ENCODE measurements around the gene MRPL20.
"Not testable (repeated sequence)": the region's sequence is repeated elsewhere in the genome, so short reads cannot be mapped to it uniquely, and the experiment has no call there.

The MRPL20 gene

GRCh38 chr1:1403653-1404052 lies 3.4 kb downstream of the MRPL20 start:
- no peak for ATAC-seq

DNA sequence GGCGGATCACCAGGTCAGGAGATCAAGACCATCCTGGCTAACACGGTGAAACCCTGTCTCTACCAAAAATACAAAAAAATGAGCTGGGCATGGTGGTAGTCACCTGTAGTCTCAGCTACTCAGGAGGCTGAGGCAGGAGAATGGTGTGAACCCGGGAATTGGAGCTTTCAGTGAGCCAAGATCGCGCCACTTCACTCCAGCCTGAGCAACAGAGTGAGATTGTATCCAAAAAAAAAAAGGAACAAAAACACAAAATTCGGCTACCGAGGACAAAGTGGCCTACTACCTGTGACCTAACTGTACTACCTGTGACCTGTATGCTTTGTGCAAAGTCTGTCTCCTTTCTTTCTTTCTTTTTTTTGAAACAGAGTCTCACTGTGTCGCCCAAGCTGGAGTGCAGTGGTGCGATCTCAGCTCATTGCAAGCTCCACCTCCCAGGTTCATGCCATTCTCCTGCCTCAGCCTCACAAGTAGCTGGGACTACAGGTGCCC lies 4.1 kb downstream of the MRPL20 start:
- ATAC-seq: not testable (repeated sequence)

GRCh38 chr1:1402072-1402900 lies 4.8 kb downstream of the MRPL20 start:
- ATAC-seq: no peak

GRCh38 chr1:1401457-1402010 lies 5.6 kb downstream of the MRPL20 start:
- ATAC-seq: no peak

GRCh38 chr1:1400576-1401456 lies 6.3 kb downstream of the MRPL20 start:
- ATAC-seq: no peak

DNA sequence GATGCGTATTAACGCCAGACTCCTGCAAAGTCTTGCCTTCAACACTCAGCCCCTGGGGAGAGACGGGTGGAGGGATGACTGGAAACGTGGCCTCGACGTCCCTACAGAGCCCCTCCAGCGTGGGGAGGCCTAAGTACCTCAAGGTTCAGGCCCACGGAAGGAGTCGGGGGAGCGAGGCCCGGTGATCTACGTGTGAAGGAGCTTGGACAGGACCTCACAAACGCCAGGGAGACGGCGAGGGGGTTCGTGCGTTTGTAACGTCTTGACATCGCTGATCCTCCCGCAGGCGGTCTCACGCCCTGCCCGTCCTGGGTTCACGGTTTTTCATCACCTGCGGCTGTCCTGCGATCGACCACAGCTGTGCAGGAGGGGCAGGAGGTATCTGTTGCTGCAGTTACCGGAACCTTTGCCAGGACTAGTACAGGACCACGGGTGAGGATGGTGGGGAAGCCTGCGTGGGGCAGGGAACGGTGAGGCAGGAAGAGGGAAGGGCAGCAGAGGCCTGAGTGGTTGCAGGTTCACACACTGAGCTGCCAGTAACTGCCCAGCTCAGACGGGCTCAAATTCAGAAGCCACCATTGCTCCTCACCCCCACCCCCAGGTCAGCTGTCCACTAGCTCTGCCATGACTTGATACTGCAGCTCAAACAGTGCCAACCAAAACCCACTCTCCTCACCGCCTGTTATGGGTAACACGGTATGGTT lies 7.1 kb downstream of the MRPL20 start:
- no peak for ATAC-seq

DNA sequence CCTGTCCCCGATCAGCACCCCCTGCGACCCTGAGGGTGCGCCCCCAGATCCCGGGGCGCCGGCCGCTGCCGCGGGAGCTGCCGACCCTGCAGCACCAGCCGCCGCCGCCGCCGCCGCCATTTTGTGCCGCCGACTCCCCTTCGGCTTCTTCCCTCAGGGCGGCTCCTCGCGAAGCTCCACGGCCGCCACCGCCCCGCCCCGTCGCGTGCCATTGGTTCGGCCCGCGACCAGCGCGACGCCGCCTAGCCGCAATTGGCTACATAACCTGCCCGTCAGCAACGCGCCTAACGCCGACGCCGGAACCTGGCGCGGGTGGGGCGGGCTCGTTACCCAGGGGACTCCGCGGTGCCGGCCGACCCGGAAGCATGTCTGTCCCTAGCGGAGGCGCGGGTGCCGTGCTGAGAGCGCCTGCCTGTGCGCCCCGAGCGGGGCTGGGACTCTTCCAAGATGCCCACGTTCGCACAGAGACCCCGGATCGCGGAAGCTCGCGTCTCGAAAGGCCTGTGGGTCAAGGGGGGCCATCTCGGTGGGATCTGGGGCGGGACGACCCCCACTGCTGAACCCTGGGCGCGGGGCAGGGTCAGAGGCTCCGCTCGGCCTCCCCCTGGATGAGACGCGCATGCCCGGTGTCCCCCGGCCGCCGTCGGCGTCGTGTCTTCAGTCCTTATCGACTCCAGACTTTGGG lies 7.8 kb downstream of the MRPL20 start, which contains the start of gene CCNL2:
TSS of gene CCNL2 (minus strand) at position 149 of the 685 bp plus-strand sequence. CDS start at position 120, 29 bp downstream.
- ATAC-seq: peak; percentile 97 to 98

GRCh38 chr1:1398677-1399186 lies 8.4 kb downstream of the MRPL20 start:
- peak; percentile 1 to 2 for ATAC-seq

GRCh38 chr1:1397839-1398523 lies 9.1 kb downstream of the MRPL20 start:
- no peak for ATAC-seq

DNA sequence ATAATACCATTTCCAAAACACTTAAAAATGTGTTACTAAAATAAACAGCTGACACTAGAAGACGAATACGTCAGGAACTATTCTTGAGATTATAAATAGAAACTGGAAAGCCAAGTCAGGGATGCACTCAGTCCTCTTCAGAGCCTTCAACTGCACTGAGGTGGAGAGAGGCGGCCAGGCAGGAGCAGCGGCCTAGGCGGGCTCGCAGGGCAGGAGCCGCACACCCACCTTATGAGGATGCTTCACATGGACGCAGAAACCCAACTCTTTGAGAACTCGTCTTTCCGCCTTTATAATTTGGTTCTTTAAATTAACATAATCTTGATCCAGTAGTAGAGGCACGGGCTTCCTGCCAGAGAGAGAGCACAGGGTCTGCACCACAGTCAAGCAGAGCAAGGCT lies 11.9 kb downstream of the MRPL20 start:
- ATAC-seq: no peak

GRCh38 chr1:1394116-1394515 lies 13.0 kb downstream of the MRPL20 start:
- no peak for ATAC-seq

DNA sequence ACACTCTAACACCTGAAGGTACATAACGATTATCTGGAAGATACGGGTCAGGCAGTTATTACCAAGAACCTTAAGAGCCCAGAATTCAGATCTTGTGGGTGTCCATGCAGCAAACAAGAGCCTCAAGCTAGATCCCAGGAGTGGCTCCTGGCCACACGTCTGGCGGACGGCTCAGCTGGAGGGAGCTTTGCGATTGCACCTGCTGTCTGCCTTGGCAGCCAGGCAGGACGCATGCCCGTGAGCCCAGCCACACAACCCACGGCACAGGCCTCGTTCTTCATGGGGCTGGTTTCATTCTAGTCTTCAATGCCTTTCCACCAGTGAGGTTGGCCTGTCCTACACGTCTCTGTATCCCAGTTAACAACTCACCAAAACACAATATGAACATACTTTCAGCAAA lies 13.7 kb downstream of the MRPL20 start:
- no peak for ATAC-seq

DNA sequence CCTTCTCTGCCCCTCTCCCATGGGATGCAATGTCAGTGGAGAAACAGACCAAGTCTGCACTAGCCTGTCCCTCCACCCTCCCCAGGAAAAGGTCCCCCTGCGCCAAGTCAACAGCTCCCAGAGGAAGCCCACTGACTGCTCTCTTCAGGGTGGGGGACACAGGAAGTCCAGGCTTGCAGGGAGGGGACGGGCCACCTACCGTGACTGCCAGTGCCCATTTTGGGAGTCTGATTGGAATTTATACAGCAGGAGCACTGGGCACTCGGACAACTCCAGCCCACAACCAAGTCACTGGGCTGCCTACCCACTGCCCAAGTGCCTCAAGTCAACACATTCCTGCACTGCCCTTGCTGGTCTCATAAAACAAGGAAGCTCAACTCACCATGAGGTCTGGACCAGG lies 14.1 kb downstream of the MRPL20 start:
- ATAC-seq: no peak

DNA sequence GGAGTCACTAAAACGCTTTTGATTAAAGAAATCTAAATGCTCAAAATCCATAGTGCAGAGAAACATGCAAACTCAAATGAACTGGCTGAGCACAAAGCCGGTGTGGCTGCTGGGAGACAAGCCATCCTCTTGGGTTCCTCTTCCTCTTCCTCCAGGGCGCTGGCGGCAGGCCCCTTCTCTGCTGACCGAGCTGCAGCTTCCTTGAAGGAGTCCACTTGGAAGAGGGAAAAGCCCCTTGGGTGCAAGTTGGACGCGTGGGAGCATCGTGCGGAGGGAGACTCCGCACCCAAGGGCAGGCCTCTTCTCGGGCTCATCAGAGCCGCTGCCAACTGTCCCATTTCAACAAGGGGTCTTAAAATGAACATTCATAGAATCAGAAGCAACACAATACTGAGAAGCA lies 15.9 kb downstream of the MRPL20 start:
- no peak for ATAC-seq

DNA sequence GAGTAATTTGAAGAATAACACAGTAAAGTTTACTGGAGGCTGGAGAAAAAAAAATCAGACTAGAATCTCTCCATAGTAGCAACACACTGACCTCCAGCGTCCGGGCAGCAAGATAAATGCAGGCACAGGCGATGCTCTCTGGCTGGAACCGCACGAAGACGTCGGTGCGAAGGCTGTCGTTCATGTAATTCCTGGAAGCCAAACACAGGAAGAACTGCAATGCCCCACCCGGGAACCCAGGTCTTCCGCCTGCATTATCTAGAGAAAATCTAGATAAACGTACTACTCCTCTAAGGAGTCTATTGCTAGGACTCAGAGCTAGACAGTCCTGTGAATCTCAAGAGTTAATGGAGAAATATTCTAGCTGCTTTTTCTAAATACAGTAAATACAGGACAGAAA lies 16.4 kb downstream of the MRPL20 start:
- no peak for ATAC-seq

- no peak for ATAC-seq
Measured at GRCh38 chr1:1388078-1388472, 19.0 kb downstream of the MRPL20 start.

GRCh38 chr1:1387098-1388077 lies 19.7 kb downstream of the MRPL20 start:
- ATAC-seq: no peak

GRCh38 chr1:1385931-1386330 lies 21.2 kb downstream of the MRPL20 start:
- ATAC-seq: no peak

DNA sequence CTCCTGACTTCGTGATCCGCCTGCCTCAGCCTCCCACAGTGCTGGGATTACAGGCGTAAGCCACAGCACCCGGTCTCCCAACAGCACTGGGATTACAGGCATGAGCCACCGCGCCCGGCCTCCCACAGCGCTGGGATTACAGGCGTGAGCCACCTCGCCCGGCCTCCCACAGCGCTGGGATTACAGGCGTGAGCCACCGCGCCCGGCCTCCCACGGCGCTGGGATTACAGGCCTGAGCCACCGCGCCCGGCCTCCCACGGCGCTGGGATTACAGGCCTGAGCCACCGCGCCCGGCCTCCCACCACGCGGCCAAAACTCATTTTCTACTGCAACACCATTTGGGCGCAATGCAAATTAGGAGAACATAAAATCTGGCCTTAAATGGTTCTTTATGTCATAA lies 21.8 kb downstream of the MRPL20 start:
- not testable (repeated sequence) for ATAC-seq

- no peak for ATAC-seq
Measured at GRCh38 chr1:1381294-1381693, 25.8 kb downstream of the MRPL20 start.
